HepG2 (cell line): Measurements from ENCODE around the gene RRAS. TPM values are rescaled to one million over a fixed set of nuclear protein-coding genes. Genes with fewer than 3 reads are reported as not detected.

ENCODE experiments used
- FOXK1 ChIP-seq: sonication (generic); formaldehyde crosslinking; IDR thresholded peaks from 2 replicates; pipeline ENCODE4 v1.4.0; 2020; ENCODE audit warnings: low read depth, missing genetic modification reagents, borderline replicate concordance
- HMG20B ChIP-seq: conservative IDR thresholded peaks from 2 replicates; pipeline ENCODE4 v1.6.1; 2016; ENCODE audit warnings: missing genetic modification reagents, missing compliant biosample characterization
- KLF12 ChIP-seq: sonication (generic); formaldehyde crosslinking; IDR thresholded peaks from 2 replicates; pipeline ENCODE4 v1.4.0; 2020; ENCODE audit warnings: missing genetic modification reagents, borderline replicate concordance
- ZMYM4 ChIP-seq: sonication (generic); formaldehyde crosslinking; IDR thresholded peaks from 2 replicates; pipeline ENCODE4 v1.8.1; 2023; ENCODE audit warnings: mild to moderate bottlenecking, missing genetic modification reagents
- ZNF10 ChIP-seq: sonication (generic); formaldehyde crosslinking; IDR thresholded peaks from 2 replicates; pipeline ENCODE4 v1.4.0; 2020; ENCODE audit warnings: mild to moderate bottlenecking, low read depth, missing genetic modification reagents, borderline replicate concordance
- ZNF207 ChIP-seq: fragments of 450-650 bp; IDR thresholded peaks from 2 replicates; pipeline ENCODE4 v1.6.1; 2016; ENCODE audit warnings: antibody characterized with exemption, borderline replicate concordance
- ZNF572 ChIP-seq: sonication (generic); formaldehyde crosslinking; IDR thresholded peaks from 2 replicates; pipeline ENCODE4 v1.5.1; 2020; ENCODE audit warnings: mild to moderate bottlenecking, missing genetic modification reagents
- polyA plus RNA-seq, 8 experiments: library from polyadenylated mRNA; depleted of rRNA in 3 of 8; stranded (reverse) in 7 of 8; unstranded in 1 of 8; fragments of >200 nt; fragmentation: Illumina TruSeq in 4 of 8; extraction: Trizol in 4 of 8; gene quantifications; 2 replicates each; pipeline versions ENCODE4 v1.2.1 to v1.2.3, GENCODE V29; 2011 to 2016; ENCODE audit warnings: low read depth in 4 of 8, missing spikeins in 1 of 8, mixed read lengths in 1 of 8; ENCODE audit not compliant: insufficient read depth in 1 of 8
- total RNA-seq, 5 experiments: library from RNA; depleted of rRNA; stranded (reverse); fragments of >200 nt; fragmentation: Illumina TruSeq; extraction: Trizol; gene quantifications; 2 replicates each; pipeline ENCODE4 v1.2.3, GENCODE V29; 2016; ENCODE audit warnings: low read depth in 1 of 5
- TF ChIP-seq, protein P1 (sequence below): sonication (generic); formaldehyde crosslinking; IDR thresholded peaks from 2 replicates; pipeline ENCODE4 v1.5.0; 2020; ENCODE audit warnings: missing genetic modification reagents, mild to moderate bottlenecking, borderline replicate concordance
- TF ChIP-seq, protein P2 (sequence below): sonication (generic); formaldehyde crosslinking; IDR thresholded peaks from 2 replicates; pipeline ENCODE4 v1.4.0; 2020; ENCODE audit warnings: missing genetic modification reagents
- TF ChIP-seq, protein P3 (sequence below): sonication (generic); formaldehyde crosslinking; conservative IDR thresholded peaks from 2 replicates; pipeline ENCODE4 v1.4.0; 2020; ENCODE audit warnings: missing genetic modification reagents
- TF ChIP-seq, protein P4 (sequence below): sonication (generic); formaldehyde crosslinking; IDR thresholded peaks from 2 replicates; pipeline ENCODE4 v1.5.1; 2020; ENCODE audit warnings: mild to moderate bottlenecking, missing genetic modification reagents, borderline replicate concordance
- TF ChIP-seq, protein P5 (sequence below): sonication (generic); formaldehyde crosslinking; IDR thresholded peaks from 2 replicates; pipeline ENCODE4 v1.9.0; 2021; ENCODE audit warnings: missing genetic modification reagents, mild to moderate bottlenecking, borderline replicate concordance
- TF ChIP-seq, protein P6 (sequence below): IDR thresholded peaks from 2 replicates; pipeline ENCODE4 v1.6.1; 2016

RRAS gene
- total and polyA plus RNA-seq, 2 of the 13 experiments (the other 11 are each of a cell fraction or from before 2014, with no cell fraction given), result 1.5 to 12.0 TPM

DNA sequence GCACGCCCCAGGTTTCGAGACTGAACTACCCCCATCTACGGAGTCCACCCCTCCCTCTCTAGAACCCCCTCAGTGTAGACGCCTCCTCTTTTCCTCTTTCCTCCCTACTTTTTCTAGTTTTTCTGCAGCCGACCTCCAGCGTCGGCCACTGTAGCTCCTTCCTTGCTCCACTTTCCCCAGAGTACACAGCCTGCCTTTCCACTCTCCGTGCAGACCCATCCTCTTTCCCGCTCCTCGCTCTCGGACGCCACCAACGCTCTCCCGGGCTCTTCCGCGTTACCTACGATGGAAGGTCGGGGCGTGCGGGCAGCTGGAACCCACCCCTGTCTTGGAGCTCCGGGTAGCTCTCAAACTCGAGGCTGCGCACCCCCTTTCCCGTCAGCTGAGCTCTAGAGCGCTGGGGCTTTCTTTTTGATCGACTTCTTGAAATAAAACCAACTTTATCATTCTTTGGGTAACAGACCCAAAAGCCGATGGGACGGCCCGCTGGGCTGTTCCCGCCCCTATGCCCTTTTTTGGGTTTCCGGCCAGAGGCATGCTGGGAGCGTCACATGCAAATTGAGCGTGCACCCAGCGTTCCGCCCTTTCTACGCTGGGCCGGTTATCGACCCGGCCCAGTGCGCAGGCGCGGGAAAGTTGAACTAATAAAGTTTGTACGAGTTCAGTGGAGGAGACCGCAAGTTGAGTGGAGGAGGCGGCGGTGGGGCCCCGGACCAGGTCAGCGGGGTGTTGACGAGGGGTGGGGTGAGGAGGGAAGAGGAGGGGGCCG, 25.6 kb upstream of the RRAS start, which contains the start of the genes BCL2L12 and IRF3 (continued):
- TF ChIP-seq HMG20B (CRISPR knock-in tag), result no peak
- TF ChIP-seq ZMYM4, result 0 out of 2 replicates have a peak, but pooled peaks have one; percentile 22
- TF ChIP-seq, protein P1, sequence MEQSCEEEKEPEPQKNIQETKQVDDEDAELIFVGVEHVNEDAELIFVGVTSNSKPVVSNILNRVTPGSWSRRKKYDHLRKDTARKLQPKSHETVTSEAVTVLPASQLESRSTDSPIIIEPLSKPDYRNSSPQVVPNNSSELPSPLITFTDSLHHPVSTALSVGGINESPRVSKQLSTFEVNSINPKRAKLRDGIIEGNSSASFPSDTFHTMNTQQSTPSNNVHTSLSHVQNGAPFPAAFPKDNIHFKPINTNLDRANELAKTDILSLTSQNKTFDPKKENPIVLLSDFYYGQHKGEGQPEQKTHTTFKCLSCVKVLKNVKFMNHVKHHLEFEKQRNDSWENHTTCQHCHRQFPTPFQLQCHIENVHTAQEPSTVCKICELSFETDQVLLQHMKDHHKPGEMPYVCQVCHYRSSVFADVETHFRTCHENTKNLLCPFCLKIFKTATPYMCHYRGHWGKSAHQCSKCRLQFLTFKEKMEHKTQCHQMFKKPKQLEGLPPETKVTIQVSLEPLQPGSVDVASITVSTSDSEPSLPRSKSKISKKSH, result no peak
- TF ChIP-seq, protein P2, sequence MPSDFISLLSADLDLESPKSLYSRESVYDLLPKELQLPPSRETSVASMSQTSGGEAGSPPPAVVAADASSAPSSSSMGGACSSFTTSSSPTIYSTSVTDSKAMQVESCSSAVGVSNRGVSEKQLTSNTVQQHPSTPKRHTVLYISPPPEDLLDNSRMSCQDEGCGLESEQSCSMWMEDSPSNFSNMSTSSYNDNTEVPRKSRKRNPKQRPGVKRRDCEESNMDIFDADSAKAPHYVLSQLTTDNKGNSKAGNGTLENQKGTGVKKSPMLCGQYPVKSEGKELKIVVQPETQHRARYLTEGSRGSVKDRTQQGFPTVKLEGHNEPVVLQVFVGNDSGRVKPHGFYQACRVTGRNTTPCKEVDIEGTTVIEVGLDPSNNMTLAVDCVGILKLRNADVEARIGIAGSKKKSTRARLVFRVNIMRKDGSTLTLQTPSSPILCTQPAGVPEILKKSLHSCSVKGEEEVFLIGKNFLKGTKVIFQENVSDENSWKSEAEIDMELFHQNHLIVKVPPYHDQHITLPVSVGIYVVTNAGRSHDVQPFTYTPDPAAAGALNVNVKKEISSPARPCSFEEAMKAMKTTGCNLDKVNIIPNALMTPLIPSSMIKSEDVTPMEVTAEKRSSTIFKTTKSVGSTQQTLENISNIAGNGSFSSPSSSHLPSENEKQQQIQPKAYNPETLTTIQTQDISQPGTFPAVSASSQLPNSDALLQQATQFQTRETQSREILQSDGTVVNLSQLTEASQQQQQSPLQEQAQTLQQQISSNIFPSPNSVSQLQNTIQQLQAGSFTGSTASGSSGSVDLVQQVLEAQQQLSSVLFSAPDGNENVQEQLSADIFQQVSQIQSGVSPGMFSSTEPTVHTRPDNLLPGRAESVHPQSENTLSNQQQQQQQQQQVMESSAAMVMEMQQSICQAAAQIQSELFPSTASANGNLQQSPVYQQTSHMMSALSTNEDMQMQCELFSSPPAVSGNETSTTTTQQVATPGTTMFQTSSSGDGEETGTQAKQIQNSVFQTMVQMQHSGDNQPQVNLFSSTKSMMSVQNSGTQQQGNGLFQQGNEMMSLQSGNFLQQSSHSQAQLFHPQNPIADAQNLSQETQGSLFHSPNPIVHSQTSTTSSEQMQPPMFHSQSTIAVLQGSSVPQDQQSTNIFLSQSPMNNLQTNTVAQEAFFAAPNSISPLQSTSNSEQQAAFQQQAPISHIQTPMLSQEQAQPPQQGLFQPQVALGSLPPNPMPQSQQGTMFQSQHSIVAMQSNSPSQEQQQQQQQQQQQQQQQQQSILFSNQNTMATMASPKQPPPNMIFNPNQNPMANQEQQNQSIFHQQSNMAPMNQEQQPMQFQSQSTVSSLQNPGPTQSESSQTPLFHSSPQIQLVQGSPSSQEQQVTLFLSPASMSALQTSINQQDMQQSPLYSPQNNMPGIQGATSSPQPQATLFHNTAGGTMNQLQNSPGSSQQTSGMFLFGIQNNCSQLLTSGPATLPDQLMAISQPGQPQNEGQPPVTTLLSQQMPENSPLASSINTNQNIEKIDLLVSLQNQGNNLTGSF (CRISPR knock-in tag), result no peak
- TF ChIP-seq, protein P3, sequence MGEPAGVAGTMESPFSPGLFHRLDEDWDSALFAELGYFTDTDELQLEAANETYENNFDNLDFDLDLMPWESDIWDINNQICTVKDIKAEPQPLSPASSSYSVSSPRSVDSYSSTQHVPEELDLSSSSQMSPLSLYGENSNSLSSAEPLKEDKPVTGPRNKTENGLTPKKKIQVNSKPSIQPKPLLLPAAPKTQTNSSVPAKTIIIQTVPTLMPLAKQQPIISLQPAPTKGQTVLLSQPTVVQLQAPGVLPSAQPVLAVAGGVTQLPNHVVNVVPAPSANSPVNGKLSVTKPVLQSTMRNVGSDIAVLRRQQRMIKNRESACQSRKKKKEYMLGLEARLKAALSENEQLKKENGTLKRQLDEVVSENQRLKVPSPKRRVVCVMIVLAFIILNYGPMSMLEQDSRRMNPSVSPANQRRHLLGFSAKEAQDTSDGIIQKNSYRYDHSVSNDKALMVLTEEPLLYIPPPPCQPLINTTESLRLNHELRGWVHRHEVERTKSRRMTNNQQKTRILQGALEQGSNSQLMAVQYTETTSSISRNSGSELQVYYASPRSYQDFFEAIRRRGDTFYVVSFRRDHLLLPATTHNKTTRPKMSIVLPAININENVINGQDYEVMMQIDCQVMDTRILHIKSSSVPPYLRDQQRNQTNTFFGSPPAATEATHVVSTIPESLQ (CRISPR knock-in tag), result no peak
- TF ChIP-seq ZNF207, result no peak
- TF ChIP-seq, protein P4, sequence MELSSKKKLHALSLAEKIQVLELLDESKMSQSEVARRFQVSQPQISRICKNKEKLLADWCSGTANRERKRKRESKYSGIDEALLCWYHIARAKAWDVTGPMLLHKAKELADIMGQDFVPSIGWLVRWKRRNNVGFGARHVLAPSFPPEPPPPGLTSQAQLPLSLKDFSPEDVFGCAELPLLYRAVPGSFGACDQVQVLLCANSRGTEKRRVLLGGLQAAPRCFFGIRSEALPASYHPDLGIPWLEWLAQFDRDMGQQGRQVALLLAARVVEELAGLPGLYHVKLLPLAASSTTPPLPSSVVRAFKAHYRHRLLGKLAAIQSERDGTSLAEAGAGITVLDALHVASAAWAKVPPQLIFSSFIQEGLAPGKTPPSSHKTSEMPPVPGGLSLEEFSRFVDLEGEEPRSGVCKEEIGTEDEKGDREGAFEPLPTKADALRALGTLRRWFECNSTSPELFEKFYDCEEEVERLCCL (CRISPR knock-in tag), result no peak
- TF ChIP-seq FOXK1, result peak; percentile 64; the same call in 1 of the 2 replicates
- 0 out of 2 replicates have a peak, but pooled peaks have one; percentile 52 for TF ChIP-seq KLF12 (CRISPR knock-in tag)
- TF ChIP-seq ZNF572 (CRISPR knock-in tag), result no peak
- TF ChIP-seq, protein P5, sequence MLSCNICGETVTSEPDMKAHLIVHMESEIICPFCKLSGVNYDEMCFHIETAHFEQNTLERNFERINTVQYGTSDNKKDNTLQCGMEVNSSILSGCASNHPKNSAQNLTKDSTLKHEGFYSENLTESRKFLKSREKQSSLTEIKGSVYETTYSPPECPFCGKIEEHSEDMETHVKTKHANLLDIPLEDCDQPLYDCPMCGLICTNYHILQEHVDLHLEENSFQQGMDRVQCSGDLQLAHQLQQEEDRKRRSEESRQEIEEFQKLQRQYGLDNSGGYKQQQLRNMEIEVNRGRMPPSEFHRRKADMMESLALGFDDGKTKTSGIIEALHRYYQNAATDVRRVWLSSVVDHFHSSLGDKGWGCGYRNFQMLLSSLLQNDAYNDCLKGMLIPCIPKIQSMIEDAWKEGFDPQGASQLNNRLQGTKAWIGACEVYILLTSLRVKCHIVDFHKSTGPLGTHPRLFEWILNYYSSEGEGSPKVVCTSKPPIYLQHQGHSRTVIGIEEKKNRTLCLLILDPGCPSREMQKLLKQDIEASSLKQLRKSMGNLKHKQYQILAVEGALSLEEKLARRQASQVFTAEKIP, result no peak
- no peak for TF ChIP-seq ZNF10 (CRISPR knock-in tag)
- TF ChIP-seq, protein P6, sequence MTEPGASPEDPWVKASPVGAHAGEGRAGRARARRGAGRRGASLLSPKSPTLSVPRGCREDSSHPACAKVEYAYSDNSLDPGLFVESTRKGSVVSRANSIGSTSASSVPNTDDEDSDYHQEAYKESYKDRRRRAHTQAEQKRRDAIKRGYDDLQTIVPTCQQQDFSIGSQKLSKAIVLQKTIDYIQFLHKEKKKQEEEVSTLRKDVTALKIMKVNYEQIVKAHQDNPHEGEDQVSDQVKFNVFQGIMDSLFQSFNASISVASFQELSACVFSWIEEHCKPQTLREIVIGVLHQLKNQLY (CRISPR knock-in tag), result no peak
